SU-DHL-6 (cell line): Measurements from ENCODE around the gene KCNB1.

ENCODE experiments used
- H2AFZ ChIP-seq: fragments of 200-600 bp; sonication (generic); 2 replicates; pipeline ENCODE4 v1.6.1; 2014; ENCODE audit warnings: low read depth, mild to moderate bottlenecking, moderate library complexity, mixed read lengths, antibody characterized with exemption, low read length; ENCODE audit not compliant: severe bottlenecking
- H3F3A ChIP-seq: fragments of 200-600 bp; shearing (Covaris generic); 2 replicates; pipeline ENCODE4 v1.6.0; 2016; ENCODE audit warnings: antibody characterized with exemption, mild to moderate bottlenecking; ENCODE audit not compliant: insufficient read depth
- H3K27ac ChIP-seq: fragments of 200-600 bp; sonication (generic); 2 replicates; pipeline ENCODE4 v1.5.1; 2016; ENCODE audit warnings: low read depth, mild to moderate bottlenecking, low read length, moderate library complexity, mixed read lengths
- H3K27me3 ChIP-seq: fragments of 200-600 bp; sonication (generic), shearing (Covaris generic); 2 replicates; pipeline ENCODE4 v1.6.0; 2014; ENCODE audit warnings: mild to moderate bottlenecking, low read length
- H3K36me3 ChIP-seq: fragments of 200-600 bp; sonication (generic); 2 replicates; pipeline ENCODE4 v1.6.1; 2014; ENCODE audit warnings: mild to moderate bottlenecking, low read length, mixed read lengths
- H3K4me2 ChIP-seq: fragments of 300-600, 200-600 bp; shearing (Covaris generic), sonication (generic); 2 replicates; pipeline ENCODE4 v1.6.0; 2014; ENCODE audit warnings: low read length, low read depth, mild to moderate bottlenecking; ENCODE audit not compliant: poor library complexity, severe bottlenecking
- H3K4me3 ChIP-seq: fragments of 200-600 bp; sonication (generic); 2 replicates; pipeline ENCODE4 v1.5.1; 2014; ENCODE audit warnings: antibody characterized with exemption, low read length, mild to moderate bottlenecking, mixed read lengths; ENCODE audit not compliant: insufficient read depth, poor library complexity, severe bottlenecking
- H3K79me2 ChIP-seq: fragments of 200-600 bp; sonication (generic); 2 replicates; pipeline ENCODE4 v1.6.1; 2014; ENCODE audit warnings: mild to moderate bottlenecking, low read length, moderate library complexity; ENCODE audit not compliant: insufficient read depth
- H3K9ac ChIP-seq: fragments of 200-600 bp; sonication (generic); 2 replicates; pipeline ENCODE4 v1.7.0; 2014; ENCODE audit warnings: mild to moderate bottlenecking, low read length
- H3K9me2 ChIP-seq: fragments of 200-600 bp; sonication (generic); replicated peaks from 2 replicates; pipeline ENCODE4 v1.6.1; 2014; ENCODE audit warnings: low read length; ENCODE audit not compliant: insufficient read depth
- H3K9me3 ChIP-seq: fragments of 200-600 bp; sonication (generic); 2 replicates; pipeline ENCODE4 v1.6.1; 2014; ENCODE audit warnings: low read length, mixed read lengths; ENCODE audit not compliant: insufficient read depth
- H4K20me1 ChIP-seq: fragments of 200-600 bp; sonication (generic); 2 replicates; pipeline ENCODE4 v1.6.1; 2014; ENCODE audit warnings: low read depth, mild to moderate bottlenecking, antibody characterized with exemption, low read length, moderate library complexity, mixed read lengths
- CTCF ChIP-seq: fragments of 200-600 bp; sonication (generic); IDR thresholded peaks from one replicate; pipeline ENCODE4 v1.5.1; 2017; ENCODE audit warnings: antibody characterized with exemption, mild to moderate bottlenecking, low read length, moderate library complexity; ENCODE audit not compliant: insufficient read depth, poor library complexity, severe bottlenecking
- EZH2phosphoT487 ChIP-seq: fragments of 200-600 bp; sonication (generic), shearing (Covaris generic); conservative IDR thresholded peaks from 2 replicates; pipeline ENCODE4 v1.6.1; 2018; ENCODE audit warnings: mild to moderate bottlenecking, antibody characterized with exemption, low read length, moderate library complexity, mixed read lengths

The KCNB1 gene

GRCh38 chr20:49482173-49482572, 295 bp downstream of the KCNB1 start:
- Histone ChIP-seq H3K79me2 (no peaks in the 10 kb centered on the region), H3K27ac (no peak overlapping the region), H3K9me3 (no peaks in the 10 kb centered on the region), H3K4me2 (no peak overlapping the region), H3K9ac (no peak overlapping the region), H2AFZ (no peak overlapping the region), H3K36me3 (no peaks in the 10 kb centered on the region), H3F3A (no peaks in the 10 kb centered on the region), H3K27me3 (no peaks in the 10 kb centered on the region), H4K20me1 (no peaks in the 10 kb centered on the region), H3K9me2 (no peaks in the 10 kb centered on the region), H3K4me3 (no peak overlapping the region)
- no peak for TF ChIP-seq EZH2phosphoT487
- no peak for TF ChIP-seq CTCF

- no peak overlapping the region for H3K4me3 ChIP-seq
- H3K27me3 ChIP-seq, result no peaks in the 10 kb centered on the region
- H3K9me2 ChIP-seq, result no peaks in the 10 kb centered on the region
- TF ChIP-seq EZH2phosphoT487, result no peak
- TF ChIP-seq CTCF, result no peak
- no peaks in the 10 kb centered on the region for H3F3A ChIP-seq
- H3K4me2 ChIP-seq, result no peak overlapping the region
- H2AFZ ChIP-seq, result no peak overlapping the region
- H3K27ac ChIP-seq, result no peak overlapping the region
- no peaks in the 10 kb centered on the region for H3K79me2 ChIP-seq
- H3K9me3 ChIP-seq, result no peaks in the 10 kb centered on the region
- H3K36me3 ChIP-seq, result no peaks in the 10 kb centered on the region
- H4K20me1 ChIP-seq, result no peaks in the 10 kb centered on the region
- H3K9ac ChIP-seq, result no peak overlapping the region
Observed at GRCh38 chr20:49481116-49481515, 1.4 kb downstream of the KCNB1 start.

- no peaks in the 10 kb centered on the region for H3F3A ChIP-seq
- H3K27ac ChIP-seq, result no peak overlapping the region
- no peak overlapping the region for H3K9ac ChIP-seq
- no peaks in the 10 kb centered on the region for H3K9me2 ChIP-seq
- no peaks in the 10 kb centered on the region for H3K27me3 ChIP-seq
- H3K9me3 ChIP-seq, result no peaks in the 10 kb centered on the region
- no peaks in the 10 kb centered on the region for H3K36me3 ChIP-seq
- no peaks in the 10 kb centered on the region for H4K20me1 ChIP-seq
- TF ChIP-seq EZH2phosphoT487 (no peak), CTCF (no peak)
- no peaks in the 10 kb centered on the region for H3K79me2 ChIP-seq
- no peak overlapping the region for H3K4me3 ChIP-seq
- no peak overlapping the region for H2AFZ ChIP-seq
- no peak overlapping the region for H3K4me2 ChIP-seq
Observed at GRCh38 chr20:49480236-49480635, 2.2 kb downstream of the KCNB1 start.

GRCh38 chr20:49479785-49480184, 2.7 kb downstream of the KCNB1 start:
- Histone ChIP-seq H3K27me3 (no peaks in the 10 kb centered on the region), H2AFZ (no peak overlapping the region), H3K27ac (no peak overlapping the region), H3K4me2 (no peak overlapping the region), H3K4me3 (no peak overlapping the region), H3K79me2 (no peaks in the 10 kb centered on the region), H3K9ac (no peak overlapping the region), H4K20me1 (no peaks in the 10 kb centered on the region), H3K9me3 (no peaks in the 10 kb centered on the region), H3K36me3 (no peaks in the 10 kb centered on the region), H3F3A (no peaks in the 10 kb centered on the region), H3K9me2 (no peaks in the 10 kb centered on the region)
- TF ChIP-seq EZH2phosphoT487 (no peak), CTCF (no peak)
